HG03354 (cell line): ENCODE data around the gene STX1B.

Experiments
- ATAC-seq: cut with Tn5 transposase; IDR thresholded peaks from one replicate; pipeline ENCODE4 v1.9.1; 2021; ENCODE audit warnings: mild to moderate bottlenecking; ENCODE audit not compliant: unreplicated experiment, poor library complexity, severe bottlenecking

Gene STX1B

DNA sequence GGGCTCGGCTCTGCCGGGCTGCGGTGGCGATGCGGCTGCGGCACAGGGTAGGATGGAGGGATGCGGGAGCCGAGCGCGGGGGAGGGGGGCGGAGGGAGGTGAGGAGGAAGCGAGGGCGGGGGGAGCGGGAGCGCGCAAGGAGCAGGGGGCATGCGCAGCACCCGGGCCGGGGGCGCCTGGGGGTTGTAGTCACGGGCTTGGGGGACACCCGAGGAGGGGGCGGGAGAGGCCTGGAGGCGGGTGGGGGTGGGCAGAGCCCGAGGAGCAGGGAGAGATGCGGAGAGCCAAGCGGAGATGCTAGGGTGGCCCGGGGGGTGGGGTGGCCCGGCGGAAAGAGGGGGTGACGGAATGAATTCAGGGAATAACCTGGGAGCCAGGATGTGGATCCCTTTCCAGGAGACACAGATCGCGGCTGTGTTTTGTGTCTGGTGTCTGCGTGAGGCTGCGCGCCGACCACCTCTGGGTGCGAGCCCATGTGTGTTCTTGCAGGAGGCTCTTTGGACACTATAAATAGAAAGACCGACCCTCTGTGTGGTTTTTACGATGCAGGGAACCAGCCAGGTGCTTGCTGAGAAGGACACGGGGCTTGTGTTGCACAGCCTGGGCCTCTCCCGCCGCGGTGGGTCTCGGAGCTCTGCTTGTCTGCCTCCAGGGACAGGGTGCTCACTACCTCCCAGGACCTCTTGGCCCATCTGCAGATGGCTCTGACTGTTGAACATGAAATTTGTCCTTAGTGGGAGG, at the start of gene STX1B:
Gene STX1B (minus strand): TSS at position 54 of the 741 bp plus-strand sequence. CDS start 242 bp downstream, outside the sequence.
- no peak for ATAC-seq

DNA sequence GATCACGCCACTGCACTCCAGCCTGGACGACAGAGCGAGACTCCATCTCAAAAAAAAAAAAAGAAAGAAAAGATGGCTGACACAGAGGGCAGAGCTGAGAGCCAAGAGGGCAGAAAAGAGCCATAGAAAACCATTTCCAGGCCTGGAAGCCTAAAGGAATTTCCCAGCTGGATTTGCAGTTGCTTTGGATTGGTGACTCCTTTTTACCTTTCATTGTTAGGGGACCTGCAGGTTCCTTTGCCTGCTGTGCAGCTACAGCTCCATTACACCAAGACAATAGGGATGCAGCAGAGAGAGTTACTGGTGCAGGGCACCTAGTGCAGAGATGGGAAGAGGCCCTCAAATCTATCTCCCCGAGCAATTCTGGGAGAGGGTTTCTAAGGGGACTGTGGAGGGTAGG, 45.2 kb upstream of the STX1B start:
- ATAC-seq = no peak

DNA sequence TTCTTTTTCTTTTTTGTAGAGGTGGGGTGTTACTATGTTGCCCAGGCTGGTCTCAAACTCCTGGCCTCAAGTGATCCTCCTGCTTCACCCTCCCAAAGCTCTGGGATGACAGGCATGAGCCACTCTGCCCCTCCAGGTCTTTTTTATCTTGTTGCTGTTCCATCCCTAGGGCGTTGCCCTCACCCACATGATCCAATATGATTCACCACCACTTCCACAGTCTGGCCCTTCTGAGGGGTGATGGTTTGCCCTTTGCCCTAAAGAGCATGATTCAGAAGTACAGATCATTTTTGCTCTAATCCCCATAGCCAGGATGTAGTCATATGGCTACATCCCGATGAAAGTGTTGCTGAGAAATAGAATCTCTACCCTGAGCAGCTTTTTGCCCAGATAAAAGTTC, 41.7 kb upstream of the STX1B start:
- ATAC-seq = no peak

DNA sequence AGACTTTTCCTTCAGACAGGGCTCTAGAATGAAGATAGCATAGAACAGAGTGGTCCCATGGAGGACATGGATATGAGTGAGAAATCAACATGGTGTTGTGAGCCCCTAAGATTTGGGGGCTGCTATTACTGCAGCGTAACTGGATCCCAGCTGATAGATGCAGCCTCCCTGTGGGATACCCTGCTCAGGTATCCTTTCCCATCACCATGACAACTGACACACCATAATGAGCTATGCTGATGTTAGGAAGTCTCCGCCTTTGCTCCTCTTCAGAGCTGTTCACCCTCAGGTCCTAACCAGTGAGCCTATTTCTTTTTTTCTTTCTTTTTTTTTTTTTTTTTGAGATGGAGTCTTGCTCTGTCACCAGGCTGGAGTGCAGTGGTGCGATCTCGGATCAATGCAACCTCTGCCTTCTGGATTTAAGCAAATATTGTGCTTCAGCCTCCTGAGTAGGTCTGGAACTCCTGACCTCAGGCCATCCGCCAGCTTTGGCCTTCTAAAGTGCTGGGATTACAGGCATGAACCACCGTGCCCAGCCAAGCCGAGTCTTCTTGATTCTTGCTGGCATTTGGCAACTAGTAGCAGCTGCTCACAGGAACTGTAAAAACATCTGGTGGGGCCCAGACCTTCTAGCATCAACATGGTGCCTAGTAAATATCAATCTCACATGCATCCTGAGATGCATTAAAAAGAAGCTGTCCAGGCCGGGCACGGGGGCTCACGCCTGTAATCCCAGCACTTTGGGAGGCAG, 40.0 kb upstream of the STX1B start:
- no peak for ATAC-seq

DNA sequence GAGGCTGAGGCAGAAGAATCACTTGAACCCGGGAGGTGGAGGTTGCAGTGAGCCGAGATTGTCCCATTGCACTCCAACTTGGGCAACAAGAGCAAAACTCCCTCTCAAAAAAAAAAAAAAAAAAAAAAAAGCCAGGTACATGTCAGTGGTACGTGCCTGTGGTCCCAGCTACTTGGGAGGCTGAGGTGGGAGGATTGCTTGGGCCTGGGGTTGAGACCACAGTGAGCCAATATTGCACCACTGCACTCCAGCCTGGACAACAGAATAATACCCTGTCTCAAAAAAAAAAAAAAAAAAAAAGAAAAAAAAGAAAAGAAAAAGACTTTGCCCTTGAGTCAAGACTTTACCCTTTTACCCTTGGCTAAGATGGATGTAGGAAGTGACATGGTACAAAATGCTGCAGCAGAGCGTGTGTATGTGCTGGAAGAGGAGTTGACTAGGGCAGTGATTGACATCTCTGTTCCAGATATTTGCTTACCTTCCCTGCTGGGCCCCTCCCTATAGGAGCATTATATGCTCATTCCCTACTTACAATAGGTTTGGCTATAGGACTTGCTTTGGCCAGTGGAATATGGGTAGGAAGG, 33.6 kb upstream of the STX1B start:
- no peak for ATAC-seq

DNA sequence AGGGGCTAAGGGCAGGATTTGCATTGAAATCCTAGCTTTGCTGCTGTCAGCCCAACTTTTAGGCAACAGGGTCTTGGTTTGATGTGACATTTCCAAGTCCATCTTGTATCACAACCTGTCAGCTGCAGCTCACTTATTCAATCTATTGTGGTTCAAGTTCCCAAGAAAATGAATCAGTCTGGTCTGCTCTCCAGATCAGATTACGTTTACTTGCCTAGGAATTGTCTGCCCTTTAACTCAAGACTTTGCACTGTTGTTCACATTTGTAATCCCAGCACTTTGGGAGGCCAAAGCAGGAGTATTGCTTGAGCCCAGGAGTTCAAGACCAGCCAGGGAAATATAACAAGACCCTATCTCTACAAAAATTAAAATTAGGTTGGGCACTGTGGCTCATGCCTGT, 32.9 kb upstream of the STX1B start:
- ATAC-seq = no peak

DNA sequence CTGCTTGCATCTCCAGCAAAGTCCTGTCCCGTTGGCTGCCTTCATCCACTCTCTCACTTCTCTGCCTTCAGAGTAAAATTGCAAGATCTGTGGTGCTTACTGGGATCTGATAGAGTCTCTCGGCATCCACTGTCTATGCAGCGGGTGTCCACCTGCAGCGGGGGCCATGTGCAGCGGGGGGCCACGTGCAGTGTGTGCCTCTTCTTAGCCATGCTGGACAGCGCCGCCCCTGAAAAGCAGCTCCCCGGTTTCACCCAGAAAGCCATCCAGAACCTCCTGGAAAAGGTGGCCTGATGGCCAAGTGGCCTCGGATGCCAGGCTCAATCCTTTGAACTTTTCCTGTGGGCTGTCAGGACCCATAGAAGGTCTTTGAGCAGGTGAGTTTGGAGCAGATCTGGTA, 32.4 kb upstream of the STX1B start:
- no peak for ATAC-seq

DNA sequence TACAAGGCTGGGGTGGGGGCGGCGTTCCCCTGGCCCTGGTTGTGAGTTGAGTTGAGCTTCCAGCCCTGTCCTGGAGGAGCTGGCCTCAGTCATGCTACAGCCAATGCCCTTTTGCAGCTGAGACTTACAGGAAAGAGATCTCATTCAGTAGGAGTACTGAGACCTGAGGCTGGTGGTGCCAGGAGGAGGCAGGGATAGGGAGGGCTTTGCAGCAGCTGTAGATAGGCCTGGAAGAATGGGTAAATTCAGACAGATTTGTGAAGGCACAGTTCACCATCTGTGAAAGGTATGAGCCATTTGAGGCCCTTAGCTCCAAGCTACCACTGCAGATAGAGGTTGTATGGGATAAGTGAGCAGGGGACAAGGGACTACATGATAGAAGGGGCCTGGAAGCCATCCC, 28.6 kb upstream of the STX1B start:
- ATAC-seq = no peak

DNA sequence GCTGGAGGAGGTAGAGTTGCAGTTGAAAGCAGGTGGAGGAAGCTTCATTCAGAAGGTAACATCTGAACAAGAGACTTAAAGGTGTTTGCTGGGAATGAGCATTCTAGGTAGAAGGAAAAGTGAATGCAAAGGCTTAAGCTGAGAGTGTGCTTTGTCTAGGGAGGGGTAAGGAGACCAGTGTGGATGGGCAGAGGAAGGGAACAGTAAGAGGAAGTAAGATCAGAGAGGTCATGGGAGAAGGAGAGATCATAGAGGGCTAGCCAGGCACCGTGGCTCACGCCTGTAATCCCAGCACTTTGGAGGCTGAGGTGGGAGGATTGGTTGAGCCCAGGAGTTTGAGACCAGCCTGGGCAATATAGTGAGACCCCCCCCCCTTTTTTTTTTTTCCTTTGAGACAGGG, 26.3 kb upstream of the STX1B start:
- ATAC-seq = no peak

DNA sequence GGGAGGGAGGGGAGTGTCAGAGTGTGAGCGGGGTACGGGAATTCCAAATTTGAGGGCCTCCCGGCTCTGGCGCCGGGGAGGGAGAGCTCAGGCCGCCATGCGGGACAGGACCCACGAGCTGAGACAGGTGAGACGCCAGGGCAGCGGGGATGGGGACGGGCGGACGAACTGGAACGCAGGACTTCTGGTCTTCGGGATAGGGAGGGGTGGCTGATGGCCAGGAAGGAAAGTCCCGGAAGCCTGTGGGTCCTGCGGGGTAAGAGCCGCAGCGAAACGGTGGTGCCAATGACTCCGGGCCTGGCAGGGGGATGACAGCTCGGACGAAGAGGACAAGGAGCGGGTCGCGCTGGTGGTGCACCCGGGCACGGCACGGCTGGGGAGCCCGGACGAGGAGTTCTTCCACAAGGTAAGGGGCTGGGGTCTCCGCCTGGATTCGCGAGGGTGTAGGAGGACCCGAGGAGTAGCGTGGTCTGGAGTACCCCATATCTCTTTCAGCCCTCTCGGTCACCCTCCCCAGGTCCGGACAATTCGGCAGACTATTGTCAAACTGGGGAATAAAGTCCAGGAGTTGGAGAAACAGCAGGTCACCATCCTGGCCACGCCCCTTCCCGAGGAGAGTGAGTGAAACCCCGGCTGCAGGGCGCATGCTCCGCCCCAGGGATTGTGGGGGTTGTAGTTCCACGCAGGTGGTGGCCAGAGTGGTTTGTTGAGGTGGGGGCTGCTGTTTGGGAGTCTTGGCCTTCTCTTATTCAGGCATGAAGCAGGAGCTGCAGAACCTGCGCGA, 23.5 kb upstream of the STX1B start:
- peak; percentile 58 for ATAC-seq

DNA sequence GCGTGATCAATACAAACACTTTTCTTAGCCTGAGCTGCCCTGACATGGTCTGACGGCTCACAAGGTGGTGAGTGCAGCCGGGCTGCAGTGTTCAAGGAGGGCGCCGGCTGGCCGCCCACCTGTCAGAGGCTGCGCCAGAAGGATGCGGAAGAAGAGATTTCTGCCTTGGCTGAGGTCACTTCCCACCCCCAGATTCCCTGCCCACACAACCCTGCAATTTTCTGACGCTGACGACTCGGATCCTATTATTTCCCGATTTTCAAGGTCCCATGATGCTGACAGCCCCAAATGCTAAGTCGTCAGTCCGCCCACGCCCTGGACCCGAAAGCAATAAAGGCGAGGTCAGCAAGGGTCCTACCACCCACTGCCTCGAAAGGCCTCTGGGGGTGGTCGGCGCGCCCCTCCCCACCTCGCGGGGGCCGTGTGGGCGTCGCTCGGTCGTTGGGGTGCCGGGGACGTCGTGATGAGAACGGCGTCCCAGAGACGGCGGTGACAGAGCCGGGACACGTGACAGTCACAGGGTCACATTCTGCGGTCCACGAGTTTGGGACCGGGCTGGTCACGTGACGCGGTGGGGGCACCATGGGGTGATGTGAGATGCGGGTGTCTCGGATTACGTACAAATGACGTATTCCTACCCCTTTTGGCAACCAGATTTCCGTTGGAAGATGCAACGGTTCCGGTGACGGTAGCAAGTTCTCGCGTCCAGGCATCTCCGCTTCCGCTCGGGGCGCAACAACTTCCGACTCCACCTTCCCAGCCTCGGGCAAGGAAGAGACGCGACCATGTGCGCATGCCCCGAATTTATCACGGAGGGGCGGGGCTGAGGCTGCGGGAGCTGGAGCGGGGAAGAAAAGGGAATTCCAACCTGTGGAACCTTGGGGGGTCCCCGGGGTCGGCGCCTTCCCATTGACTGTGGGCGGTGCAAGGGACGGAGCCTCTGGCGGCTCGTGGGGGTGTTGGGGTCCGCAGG, 22.6 kb upstream of the STX1B start, which contains the start of gene STX4:
Gene STX4 (plus strand): TSS at position 823 of the 973 bp plus-strand sequence. CDS start 248 bp downstream, outside the sequence.
- ATAC-seq = peak; percentile 78

DNA sequence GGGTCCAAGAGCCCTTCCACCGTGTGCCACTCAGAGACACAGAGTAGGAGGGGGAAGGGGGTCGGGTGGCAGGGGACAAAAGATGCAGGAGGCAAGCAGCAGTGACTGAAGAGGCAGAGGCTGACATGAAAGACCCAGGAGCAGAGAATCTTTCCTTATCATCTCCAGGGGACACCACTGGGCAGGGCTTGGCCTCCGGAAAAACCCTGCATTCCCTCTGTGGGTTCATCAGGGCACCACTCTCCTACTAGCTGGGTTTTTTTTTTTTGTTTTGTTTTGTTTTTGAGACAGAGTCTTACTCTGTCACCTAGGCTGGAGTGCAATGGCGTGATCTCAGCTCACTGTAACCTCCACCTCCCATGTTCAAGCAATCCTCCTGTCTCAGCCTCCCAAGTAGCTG, 20.8 kb upstream of the STX1B start:
- ATAC-seq = no peak

DNA sequence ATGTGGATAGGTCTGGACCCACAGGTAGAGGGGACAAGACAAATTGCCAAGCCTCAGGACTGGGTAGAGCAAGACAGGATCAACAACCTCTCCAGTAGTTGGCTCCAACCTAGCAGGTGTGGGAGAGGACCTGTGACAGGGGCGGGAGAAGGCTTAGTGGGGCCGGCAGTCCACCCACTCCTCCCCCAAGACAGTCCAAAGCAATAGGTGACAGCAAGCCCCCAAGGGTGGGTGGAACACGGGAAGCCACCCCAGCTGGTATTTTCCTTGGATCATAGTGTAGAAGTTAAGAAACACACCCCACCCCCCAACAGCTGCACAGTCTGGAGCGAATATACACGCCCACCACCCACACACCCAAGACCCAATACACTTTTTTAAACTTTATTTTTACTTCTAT, 18.8 kb upstream of the STX1B start:
- no peak for ATAC-seq

DNA sequence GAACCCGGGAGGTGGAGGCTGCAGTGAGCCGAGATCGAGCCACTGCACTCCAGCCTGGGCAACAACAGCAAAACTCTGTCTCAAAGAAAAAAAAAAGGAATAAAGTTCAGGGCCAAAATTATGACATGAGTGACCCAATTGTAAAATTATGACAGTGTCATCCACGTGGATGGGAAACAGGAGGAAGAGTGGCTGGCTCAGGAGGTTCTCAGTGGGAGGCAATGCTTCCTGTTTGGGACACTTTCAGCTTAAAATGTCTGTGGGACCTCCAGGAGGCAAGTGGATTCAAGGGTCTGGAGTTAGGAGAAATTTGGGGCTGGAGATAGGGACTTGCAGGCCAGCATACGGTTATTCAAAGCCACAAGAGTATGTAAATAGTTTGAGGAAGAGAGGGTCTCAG, 14.9 kb upstream of the STX1B start:
- ATAC-seq = no peak

DNA sequence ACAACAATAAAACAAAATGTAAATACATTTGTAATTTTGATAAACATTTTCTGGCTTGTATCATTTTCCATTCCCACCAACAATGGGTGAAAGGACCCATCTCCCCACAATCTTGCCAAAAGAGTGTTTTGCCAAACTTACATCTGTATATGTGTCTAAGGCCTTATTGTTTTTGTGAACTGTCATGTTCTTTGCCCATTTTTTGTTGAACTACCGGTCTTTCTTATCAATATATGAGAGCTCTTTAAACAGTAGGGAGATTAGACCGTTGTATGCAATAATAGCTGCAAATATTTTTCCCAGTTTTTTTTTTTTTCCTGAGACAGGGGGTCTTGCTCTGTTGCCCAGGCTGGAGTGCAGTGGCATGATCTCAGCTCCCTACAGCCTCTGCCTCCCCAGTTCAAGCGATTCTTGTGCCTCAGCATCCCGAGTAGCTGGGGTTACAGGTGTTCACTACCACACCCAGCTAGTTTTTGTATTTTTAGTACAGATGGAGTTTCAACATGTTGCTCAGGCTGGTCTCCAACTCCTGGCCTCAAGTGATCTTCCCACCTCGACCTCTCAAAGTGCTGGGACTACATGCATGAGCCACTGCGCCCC, 13.3 kb upstream of the STX1B start:
- no peak for ATAC-seq

DNA sequence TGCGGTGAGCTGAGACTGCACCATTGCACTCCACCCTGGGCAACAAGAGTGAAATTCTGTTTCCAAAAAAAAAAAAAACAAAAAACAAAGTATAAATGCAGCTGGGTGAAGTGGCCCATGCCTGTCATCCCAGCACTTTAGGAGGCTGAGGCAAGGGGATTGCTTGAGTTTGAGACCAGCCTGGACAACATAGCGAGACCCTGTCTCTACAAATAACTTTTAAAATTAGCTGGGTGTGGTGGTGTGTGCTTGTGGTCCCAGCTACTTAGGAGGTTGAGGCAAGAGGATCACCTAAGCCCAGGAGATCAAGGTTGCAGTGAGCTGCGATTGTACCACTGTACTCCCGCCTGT, 12.8 kb upstream of the STX1B start:
- ATAC-seq = no peak

DNA sequence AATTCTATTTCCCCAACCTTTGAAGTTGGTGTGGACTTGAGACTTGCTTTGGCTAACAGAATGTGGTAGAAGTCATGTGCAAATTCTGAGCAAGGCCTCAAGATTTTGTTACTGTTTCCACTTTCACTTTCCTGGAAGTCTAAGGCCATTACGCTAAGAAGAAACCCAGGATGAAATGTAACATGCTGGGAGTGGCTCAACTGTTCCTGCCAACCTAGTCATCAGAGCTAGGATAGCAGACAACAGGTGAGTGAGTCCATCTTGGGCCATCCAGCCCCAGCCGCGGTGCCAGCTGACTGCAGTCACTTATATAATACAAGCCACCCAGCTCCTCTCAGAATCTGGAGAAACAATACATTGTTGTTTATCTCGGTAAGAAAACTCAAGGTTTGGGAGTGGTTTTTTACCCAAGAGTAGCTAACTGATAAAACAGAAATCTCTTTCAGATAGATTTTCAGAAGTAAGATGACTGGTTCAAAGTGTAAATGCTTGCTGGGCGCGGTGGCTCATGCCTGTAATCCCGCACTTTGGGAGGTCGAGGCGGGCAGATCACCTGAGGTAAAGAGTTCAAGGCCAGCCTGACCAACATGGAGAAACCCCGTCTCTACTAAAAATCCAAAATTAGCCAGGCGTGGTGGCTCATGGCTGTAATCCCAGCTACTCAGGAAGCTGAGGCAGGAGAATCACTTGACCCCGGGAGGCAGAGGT, 12.3 kb upstream of the STX1B start:
- ATAC-seq = no peak

DNA sequence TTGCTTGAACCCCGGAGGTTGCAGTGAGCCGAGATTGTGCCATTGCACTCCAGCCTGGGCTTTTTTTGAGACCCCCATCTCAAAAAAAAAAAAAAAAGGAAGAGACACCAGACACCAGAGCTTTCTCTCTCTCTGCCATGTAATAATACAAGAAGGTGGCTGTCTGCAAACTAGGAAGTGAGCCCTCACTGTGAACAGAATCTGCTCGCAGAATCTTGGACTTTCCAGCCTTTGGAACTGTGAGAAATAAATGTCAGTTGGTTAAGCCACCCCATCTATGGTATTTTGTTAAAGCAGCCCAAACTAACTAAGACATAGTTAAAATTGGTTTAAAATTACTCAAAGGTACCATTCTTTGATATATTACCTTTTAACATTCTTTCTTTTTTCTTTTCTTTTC, 10.1 kb upstream of the STX1B start:
- no peak for ATAC-seq
